ES-I3 (cell line): ENCODE data around the gene ABHD5.

Source experiments
- H3K36me3 ChIP-seq: 2 replicates; pipeline ENCODE4 v1.6.1; 2013; ENCODE audit warnings: mild to moderate bottlenecking, low read length, control low read depth, moderate library complexity; ENCODE audit not compliant: insufficient read depth
- H3K4me1 ChIP-seq: 2 replicates; pipeline ENCODE4 v1.6.1; 2013; ENCODE audit warnings: mild to moderate bottlenecking, control low read depth, low read length; ENCODE audit not compliant: insufficient read depth
- H3K9ac ChIP-seq: 2 replicates; pipeline ENCODE4 v1.6.1; 2013; ENCODE audit warnings: low read depth, mild to moderate bottlenecking, low read length, moderate library complexity
- H3K9me3 ChIP-seq: 2 replicates; pipeline ENCODE4 v1.6.1; 2013; ENCODE audit warnings: mild to moderate bottlenecking, low read length, moderate library complexity; ENCODE audit not compliant: control insufficient read depth, insufficient read depth

ABHD5 gene

DNA sequence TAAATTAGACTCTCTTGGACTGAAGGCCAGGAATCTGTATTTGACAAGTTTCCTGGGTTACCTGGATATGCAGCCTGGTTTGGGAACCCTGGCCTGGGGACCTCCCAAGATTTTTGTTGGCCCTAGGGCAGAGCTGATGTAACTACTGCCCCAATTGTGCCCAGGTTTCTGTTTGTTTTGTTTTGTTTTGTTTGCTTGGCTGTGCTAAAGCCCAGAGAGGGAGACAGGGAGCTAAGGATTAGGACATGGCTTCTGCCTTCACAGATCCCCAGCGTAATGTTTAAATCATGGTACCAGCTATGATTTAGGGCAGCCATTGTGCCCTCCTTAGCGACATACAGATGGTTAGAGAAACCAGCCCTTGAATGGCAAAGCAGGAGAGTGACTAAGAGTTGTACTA, 47.6 kb downstream of the ABHD5 start:
- Histone ChIP-seq H3K4me1 (peaks cover 4% of the 10 kb centered on the region; the same call in 1 of the 2 replicates), H3K36me3 (no peaks in the 10 kb centered on the region), H3K9me3 (no peaks in the 10 kb centered on the region), H3K9ac (no peak overlapping the region)

DNA sequence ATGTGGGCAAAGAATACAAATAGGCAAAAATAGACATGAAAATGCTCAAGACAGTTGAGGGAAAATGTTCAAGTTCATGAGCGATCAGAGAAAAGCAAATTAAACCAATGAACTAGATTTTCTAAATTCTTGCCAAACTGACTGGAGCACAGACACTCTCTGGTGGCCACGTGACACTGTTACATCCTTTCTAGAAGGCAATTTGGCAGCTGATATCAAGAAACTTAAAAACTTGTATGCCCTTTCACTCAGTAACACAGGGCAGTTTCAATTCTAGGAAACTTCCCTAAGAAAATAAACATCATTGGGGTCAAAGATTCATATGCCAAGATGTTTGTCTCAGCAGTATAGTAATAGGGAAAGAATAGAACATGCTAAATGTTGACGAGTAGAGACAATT, 52.2 kb downstream of the ABHD5 start:
- H3K36me3 ChIP-seq, result no peaks in the 10 kb centered on the region
- H3K4me1 ChIP-seq, result no peaks in the 10 kb centered on the region
- H3K9ac ChIP-seq, result no peak overlapping the region
- H3K9me3 ChIP-seq, result no peaks in the 10 kb centered on the region

GRCh38 chr3:43747641-43748040, 56.9 kb downstream of the ABHD5 start:
- Histone ChIP-seq H3K9me3 (no peaks in the 10 kb centered on the region), H3K9ac (no peak overlapping the region)

DNA sequence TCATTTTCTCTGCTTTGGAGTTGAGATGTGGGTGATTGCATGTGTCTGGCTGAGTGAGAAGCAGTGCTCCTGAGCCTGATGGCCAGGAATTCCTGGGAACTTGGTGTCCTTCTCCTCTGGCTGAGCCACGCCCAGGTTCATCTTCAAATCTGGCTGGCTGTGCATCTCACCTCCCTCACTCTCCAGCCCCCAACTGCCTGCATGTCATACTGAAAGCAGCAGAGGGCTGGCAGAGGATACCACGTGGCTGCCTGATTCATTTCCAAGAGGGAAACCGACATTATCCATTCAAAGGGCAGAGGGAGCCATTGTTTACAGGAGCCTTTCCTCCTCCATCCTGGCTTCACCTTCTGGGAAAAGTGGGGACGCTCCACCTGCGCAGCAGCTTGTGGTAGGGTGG, 57.4 kb downstream of the ABHD5 start:
- H3K4me1 ChIP-seq, result no peaks in the 10 kb centered on the region
- H3K36me3 ChIP-seq, result no peaks in the 10 kb centered on the region
- no peak overlapping the region for H3K9ac ChIP-seq
- H3K9me3 ChIP-seq, result no peaks in the 10 kb centered on the region

More at GRCh38 chr3:43747641-43748040, 56.9 kb downstream of the ABHD5 start:
- no peaks in the 10 kb centered on the region for H3K36me3 ChIP-seq
- H3K4me1 ChIP-seq, result no peaks in the 10 kb centered on the region

DNA sequence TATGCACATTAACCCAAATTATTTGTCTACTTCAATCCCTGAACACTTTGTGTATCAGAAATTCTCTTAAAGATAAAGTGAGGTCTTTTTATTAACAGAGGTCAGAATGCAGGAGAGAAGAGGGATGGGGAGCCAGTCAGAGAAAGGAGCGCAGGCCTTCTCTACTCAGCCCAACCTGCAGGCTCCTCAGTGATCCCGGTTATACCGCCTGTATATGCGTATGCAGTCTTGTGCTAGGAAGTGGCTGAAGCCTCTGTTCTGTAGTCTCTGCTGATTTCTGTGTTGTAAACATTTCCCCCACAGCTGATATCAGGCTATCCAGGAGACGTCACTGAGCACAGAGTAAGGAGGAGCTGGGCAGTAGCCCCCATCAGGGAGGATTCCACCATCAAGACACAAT, 57.9 kb downstream of the ABHD5 start:
- H3K9me3 ChIP-seq, result no peaks in the 10 kb centered on the region

GRCh38 chr3:43752905-43753304, 62.2 kb downstream of the ABHD5 start:
- Histone ChIP-seq H3K9ac (no peak overlapping the region), H3K36me3 (no peaks in the 10 kb centered on the region), H3K9me3 (no peaks in the 10 kb centered on the region), H3K4me1 (no peaks in the 10 kb centered on the region)

More for the DNA sequence above, 57.9 kb downstream of the ABHD5 start:
- H3K9ac ChIP-seq, result no peak overlapping the region
- no peaks in the 10 kb centered on the region for H3K36me3 ChIP-seq
- no peaks in the 10 kb centered on the region for H3K4me1 ChIP-seq

- no peaks in the 10 kb centered on the region for H3K36me3 ChIP-seq
- H3K9me3 ChIP-seq, result no peaks in the 10 kb centered on the region
- H3K9ac ChIP-seq, result no peak overlapping the region
- 0 out of 2 replicates have a peak, but pooled peaks cover 2% of the 10 kb centered on the region for H3K4me1 ChIP-seq
Measured at GRCh38 chr3:43753741-43754715, 63.3 kb downstream of the ABHD5 start.

DNA sequence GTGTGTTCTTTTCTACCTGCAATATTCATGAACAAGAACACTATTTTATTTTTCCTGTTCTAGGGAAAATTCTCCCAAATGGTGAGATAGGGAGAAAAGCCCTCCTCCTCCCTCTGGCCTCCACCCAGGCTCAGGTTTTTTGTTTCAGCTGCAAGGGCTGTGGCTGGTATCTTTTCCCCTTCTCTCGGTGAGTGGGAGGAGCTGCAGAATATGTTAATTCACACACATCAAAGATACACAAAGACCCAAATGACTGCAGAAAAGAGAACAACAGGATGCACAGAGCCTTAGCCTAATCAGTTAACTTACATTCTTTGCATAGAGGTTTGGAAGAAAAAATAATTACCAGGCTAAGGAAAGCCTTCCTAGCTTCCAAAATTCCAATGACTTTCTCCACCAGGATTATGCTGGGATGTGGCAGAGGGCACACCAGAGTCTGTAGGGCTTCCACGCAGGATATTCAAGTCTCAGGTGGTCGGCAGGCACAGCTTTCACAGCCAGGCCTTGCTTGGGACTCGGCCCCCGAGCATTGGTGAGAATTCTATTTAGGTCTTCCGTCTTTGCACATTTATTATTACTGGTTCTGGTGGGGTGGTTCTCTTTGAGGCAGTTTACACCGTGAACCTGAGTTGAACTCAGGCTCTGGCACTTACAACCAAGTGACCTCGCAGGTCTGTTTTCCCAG, 64.9 kb downstream of the ABHD5 start:
- H3K9me3 ChIP-seq, result no peaks in the 10 kb centered on the region
- H3K4me1 ChIP-seq, result peaks cover 6% of the 10 kb centered on the region; the same call in 1 of the 2 replicates
- H3K9ac ChIP-seq, result no peak overlapping the region
- H3K36me3 ChIP-seq, result no peaks in the 10 kb centered on the region

- Histone ChIP-seq H3K9me3 (no peaks in the 10 kb centered on the region), H3K36me3 (no peaks in the 10 kb centered on the region), H3K9ac (no peak overlapping the region), H3K4me1 (peaks cover 6% of the 10 kb centered on the region; the same call in 1 of the 2 replicates)
Measured at GRCh38 chr3:43757666-43758321, 67.1 kb downstream of the ABHD5 start.

DNA sequence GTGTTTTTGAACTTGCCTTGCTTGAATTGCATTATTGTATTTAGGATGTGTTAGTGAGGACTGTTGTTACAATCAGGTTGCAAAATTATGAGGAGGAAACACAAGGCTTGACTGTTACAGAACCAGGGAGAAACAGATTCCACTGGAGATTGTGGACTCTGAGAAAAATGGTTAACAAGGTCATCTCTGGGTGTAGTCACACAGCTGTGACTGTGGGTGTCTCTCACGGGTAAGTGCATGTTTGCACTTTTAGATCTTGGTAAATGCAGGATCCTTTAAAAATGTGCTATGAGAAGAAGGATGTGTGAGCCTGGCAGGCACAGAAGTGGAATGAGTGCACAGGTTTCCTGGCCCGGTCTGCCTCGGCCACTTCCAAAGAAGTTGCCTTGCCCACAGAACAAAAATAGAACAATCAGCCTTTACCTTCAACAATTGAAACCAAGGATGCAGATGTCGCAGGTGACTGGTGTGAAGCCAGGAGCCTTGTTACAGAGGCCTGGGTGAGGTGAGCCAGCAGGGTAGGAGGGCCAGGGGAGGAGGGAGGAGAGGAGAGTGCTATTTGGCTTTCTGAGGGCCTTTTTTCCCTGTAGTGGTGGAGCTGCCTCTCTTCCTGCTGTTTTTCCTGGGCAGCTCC, 68.0 kb downstream of the ABHD5 start:
- no peaks in the 10 kb centered on the region for H3K9me3 ChIP-seq
- peaks cover 6% of the 10 kb centered on the region; the same call in 1 of the 2 replicates for H3K4me1 ChIP-seq
- no peaks in the 10 kb centered on the region for H3K36me3 ChIP-seq
- no peak overlapping the region for H3K9ac ChIP-seq

GRCh38 chr3:43759297-43759782, 68.6 kb downstream of the ABHD5 start:
- no peaks in the 10 kb centered on the region for H3K36me3 ChIP-seq
- H3K4me1 ChIP-seq, result peaks cover 6% of the 10 kb centered on the region; the same call in 1 of the 2 replicates
- H3K9me3 ChIP-seq, result no peaks in the 10 kb centered on the region
- H3K9ac ChIP-seq, result no peak overlapping the region

- Histone ChIP-seq H3K4me1 (peaks cover 6% of the 10 kb centered on the region; the same call in 1 of the 2 replicates), H3K36me3 (no peaks in the 10 kb centered on the region), H3K9ac (no peak overlapping the region), H3K9me3 (no peaks in the 10 kb centered on the region)
Measured at GRCh38 chr3:43759938-43760337, 69.2 kb downstream of the ABHD5 start.

DNA sequence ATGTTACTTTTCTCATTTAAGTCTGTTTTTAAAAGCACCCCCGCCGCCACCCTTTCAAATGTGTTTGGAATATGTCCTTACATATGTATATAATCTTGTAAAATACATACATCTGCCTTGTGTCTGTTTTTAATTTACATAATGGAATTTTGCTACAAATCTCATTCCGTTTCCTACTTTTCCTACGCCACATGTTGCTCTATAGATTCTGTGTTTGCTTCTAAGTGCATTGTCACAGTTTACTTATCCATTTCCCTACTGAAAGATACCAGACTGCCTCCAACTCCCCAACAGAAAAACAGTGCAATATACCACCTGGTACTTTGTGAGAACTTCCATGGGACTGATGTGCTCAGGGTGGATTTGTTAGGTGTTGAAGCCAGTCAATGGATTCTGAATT, 70.2 kb downstream of the ABHD5 start:
- no peak overlapping the region for H3K9ac ChIP-seq
- H3K4me1 ChIP-seq, result peaks cover 6% of the 10 kb centered on the region; the same call in 1 of the 2 replicates
- H3K9me3 ChIP-seq, result no peaks in the 10 kb centered on the region
- H3K36me3 ChIP-seq, result no peaks in the 10 kb centered on the region

DNA sequence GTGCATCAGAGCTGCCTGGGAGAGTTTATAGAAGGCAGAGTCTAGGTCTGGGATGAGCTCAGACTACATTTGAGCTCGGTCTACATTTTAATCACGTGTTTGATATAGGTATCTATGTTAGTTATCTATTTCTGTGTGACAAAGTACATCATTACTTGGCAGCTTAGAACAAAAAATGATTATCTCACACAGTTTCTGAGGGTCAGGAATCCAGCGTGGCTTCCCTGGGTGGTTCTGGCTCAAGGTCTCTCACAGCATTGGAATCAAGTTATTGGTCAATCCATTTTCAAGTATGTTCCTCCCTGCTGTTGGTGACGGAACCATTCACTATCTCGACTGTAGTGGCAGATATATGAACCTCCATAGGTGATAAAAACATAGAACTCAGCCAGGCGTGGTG, 71.7 kb downstream of the ABHD5 start:
- no peak overlapping the region for H3K9ac ChIP-seq
- H3K9me3 ChIP-seq, result no peaks in the 10 kb centered on the region
- H3K36me3 ChIP-seq, result no peaks in the 10 kb centered on the region
- H3K4me1 ChIP-seq, result peaks cover 6% of the 10 kb centered on the region; the same call in 1 of the 2 replicates
